Esophagus (tissue), 2 donors: ENCODE results near the gene FAM3A. TPM values are rescaled to one million over a fixed set of nuclear protein-coding genes. Genes with fewer than 3 reads are reported as not detected.

Experiments
- H3K27ac ChIP-seq, 2 donors: one replicate each; pipeline ENCODE4 v1.5.1; 2013; ENCODE audit warnings: low read depth in 2 of 2, mild to moderate bottlenecking in 2 of 2, inconsistent platforms in 1 of 2, low read length in 1 of 2, moderate library complexity in 1 of 2
- H3K27me3 ChIP-seq, 2 donors: one replicate each; pipeline ENCODE4 v1.6.1; 2013; ENCODE audit warnings: low read length in 2 of 2, control low read depth in 1 of 2, mild to moderate bottlenecking in 1 of 2; ENCODE audit not compliant: insufficient read depth in 2 of 2, control insufficient read depth in 1 of 2
- H3K36me3 ChIP-seq, 2 donors: one replicate each; pipeline ENCODE4 v1.6.1; 2013; ENCODE audit warnings: low read length in 1 of 2; ENCODE audit not compliant: control insufficient read depth in 2 of 2, insufficient read depth in 2 of 2
- H3K4me1 ChIP-seq, 2 donors: one replicate each; pipeline ENCODE4 v1.6.1; 2013; ENCODE audit warnings: low read length in 1 of 2; ENCODE audit not compliant: control insufficient read depth in 2 of 2, insufficient read depth in 2 of 2
- H3K4me3 ChIP-seq, 2 donors: one replicate each; pipeline ENCODE4 v1.5.1; 2013; ENCODE audit warnings: low read length in 2 of 2, mild to moderate bottlenecking in 2 of 2, low read depth in 1 of 2, moderate library complexity in 1 of 2
- H3K9me3 ChIP-seq, 2 donors: one replicate each; pipeline ENCODE4 v1.6.1; 2013; ENCODE audit warnings: mild to moderate bottlenecking in 2 of 2, low read depth in 1 of 2, low read length in 1 of 2, moderate library complexity in 1 of 2; ENCODE audit not compliant: control insufficient read depth in 2 of 2, insufficient read depth in 1 of 2
- WGBS, 2 donors: extraction: QIAGEN DNeasy Blood & Tissue Kit; methylation state at CpG; one replicate each; pipeline ENCODE4 v1.1.7; 2013; 5-methylcytosine and 5-hydroxymethylcytosine counted together
- polyA plus RNA-seq, 2 donors: library from polyadenylated mRNA; stranded (reverse); fragments of 200-250 nt; gene quantifications; one replicate each; pipeline ENCODE4 v1.2.3, GENCODE V29; 2013
- donor health status: healthy with polysubstance abuse.
- donor health status: Bipolar disorder and iron deficiency.

The FAM3A gene
- polyA plus RNA-seq, 2 donors = 51.6 to 54.4 TPM

DNA sequence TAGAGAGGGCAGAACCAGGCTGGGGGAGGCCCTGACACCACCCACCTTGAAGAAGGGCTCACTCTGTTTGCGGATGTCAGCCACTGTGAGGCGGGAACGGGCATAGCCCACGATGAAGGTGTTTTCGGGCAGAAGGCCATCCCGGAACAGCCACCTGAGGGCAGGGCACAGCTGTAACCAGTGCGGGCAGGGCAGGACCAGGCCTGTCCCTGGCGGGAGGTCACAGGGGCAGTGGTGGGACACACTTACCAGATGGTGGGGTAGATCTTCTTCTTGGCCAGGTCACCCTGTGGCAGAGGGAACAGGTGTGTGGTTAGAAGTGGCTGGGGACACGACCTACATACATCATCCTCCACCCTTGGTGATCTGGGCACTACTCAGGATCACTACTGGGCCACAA, 19.9 kb upstream of the FAM3A start:
- no peaks in the 10 kb centered on the region for H3K27me3 ChIP-seq
- WGBS, 2 donors = 66 to 69% methylated on average over 9 of the region's 9 CpGs
- H3K36me3 ChIP-seq = peaks cover 0 to 23% of the 10 kb centered on the region in 2 donors

DNA sequence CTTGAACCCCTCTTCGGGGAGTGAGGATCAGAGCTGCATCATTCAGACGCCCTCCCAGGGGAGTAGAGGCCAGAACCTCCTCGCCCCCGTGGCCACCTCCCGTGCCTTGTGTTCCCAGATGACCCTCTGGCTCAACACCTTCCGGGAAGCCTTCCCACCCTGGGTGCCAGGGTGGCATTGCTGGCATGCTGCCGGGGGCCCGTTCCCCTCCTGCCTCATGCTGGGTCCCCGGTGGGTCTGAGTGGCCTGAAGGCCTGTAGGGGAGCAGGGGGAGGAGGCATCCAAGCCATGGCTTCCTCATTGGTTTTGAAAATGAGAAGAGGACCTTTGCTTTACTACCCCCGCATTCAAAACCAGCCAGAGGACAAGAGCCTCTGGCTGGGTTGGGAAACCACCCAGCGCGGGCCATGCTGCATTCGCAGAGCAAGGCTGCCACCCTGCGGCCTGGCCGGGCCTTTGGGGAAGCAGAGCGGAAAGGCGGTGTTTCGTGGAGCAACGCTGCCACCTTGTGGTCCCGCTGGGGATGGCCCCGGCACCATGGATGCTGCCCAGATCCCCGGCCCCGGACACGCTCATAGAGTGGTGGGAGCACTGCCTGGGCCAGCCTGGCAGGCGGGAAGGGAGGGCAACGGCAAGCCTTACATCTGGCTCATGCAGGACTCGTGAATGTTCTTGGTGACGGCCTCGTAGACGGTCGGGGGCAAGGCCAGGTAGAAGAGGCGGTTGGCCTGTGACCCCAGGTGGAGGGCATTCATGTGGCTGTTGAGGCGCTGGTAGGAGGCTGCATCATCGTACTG, 18.7 kb upstream of the FAM3A start:
- Histone ChIP-seq H3K36me3 (peaks cover 0 to 23% of the 10 kb centered on the region in 2 donors), H3K27me3 (no peaks in the 10 kb centered on the region)
- WGBS, 2 donors = 27% methylated on average over 34 of the region's 34 CpGs

More for the DNA sequence above, 19.9 kb upstream of the FAM3A start:
- Histone ChIP-seq H3K27ac (no peak overlapping the region), H3K9me3 (no peaks in the 10 kb centered on the region), H3K4me1 (peaks cover 0 to 4% of the 10 kb centered on the region in 2 donors), H3K4me3 (no peak overlapping the region)

DNA sequence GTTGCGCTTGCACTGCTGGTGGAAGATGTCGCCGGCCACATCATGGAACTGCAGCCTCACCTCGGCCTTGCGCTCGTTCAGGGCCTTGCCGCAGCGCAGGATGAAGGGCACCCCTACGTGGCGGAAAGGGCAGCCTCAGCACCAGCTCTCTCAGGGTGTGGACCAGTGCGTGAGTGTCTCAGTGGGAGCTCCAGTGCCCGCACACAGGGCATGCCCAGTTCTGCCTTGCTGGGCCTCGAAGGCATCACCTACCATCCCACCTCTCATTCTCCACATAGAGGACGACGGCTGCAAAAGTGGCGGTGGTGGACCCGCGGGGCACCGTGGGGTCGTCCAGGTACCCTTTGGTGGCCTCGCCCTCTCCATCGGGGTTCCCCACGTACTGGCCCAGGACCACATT, 16.7 kb upstream of the FAM3A start:
- peaks cover 0 to 23% of the 10 kb centered on the region in 2 donors for H3K36me3 ChIP-seq
- 94 to 96% methylated on average over 23 of the region's 23 CpGs for WGBS, 2 donors

More for the DNA sequence above, 18.7 kb upstream of the FAM3A start:
- Histone ChIP-seq H3K4me1 (no peaks in the 10 kb centered on the region), H3K9me3 (no peaks in the 10 kb centered on the region), H3K27ac (no peak overlapping the region), H3K4me3 (no peak overlapping the region)

DNA sequence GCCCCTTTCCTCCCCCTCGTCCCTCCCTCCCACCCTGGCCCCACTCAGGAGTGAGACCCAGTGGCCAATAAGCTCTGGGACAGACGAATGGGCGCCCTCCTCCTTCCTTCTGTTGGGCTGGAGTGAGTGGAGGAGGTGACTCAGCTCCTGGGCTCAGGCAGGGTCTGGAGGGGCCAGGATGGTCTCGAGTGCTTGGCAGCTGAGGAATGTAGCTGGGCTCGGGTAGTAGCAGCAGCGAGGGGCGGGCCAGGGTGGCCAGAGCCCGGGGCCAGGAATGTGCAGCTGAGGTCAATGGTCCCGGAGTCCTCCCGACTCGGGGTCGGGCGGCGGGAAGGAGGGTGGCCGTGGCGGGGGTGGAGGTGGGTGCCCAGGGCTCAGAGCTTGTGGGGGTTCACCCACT, 15.6 kb upstream of the FAM3A start:
- WGBS, 2 donors = 71 to 75% methylated on average over 10 to 16 of the region's 16 CpGs
- Histone ChIP-seq H3K9me3 (no peaks in the 10 kb centered on the region), H3K36me3 (peaks cover 0 to 23% of the 10 kb centered on the region in 2 donors), H3K4me3 (no peak overlapping the region), H3K27ac (no peak overlapping the region), H3K27me3 (no peaks in the 10 kb centered on the region), H3K4me1 (peaks cover 0 to 2% of the 10 kb centered on the region in 2 donors)

More for the DNA sequence above, 16.7 kb upstream of the FAM3A start:
- no peaks in the 10 kb centered on the region for H3K9me3 ChIP-seq
- H3K27ac ChIP-seq = no peak overlapping the region
- no peak overlapping the region for H3K4me3 ChIP-seq
- no peaks in the 10 kb centered on the region for H3K4me1 ChIP-seq
- H3K27me3 ChIP-seq = no peaks in the 10 kb centered on the region

DNA sequence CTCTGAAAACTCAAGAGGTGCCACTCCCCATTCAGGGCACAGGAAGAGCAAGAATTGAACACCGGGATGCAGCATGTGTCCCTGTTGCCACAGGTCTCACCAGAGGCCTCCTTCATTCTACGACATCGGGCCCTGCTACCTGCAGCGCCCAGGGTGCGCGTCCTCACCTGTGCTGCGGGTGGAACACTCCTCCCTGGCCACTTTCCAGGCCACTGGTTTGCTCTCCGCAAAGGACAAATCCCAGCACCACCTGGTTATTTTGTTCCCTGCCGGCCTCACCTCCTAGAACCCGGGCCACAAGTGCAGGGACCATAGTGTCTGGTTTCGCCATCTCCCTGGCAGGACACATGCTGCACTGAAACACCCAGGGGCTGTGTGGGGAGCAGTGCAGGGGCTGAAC, 14.3 kb upstream of the FAM3A start:
- Histone ChIP-seq H3K4me3 (no peak overlapping the region), H3K4me1 (peaks cover 0 to 2% of the 10 kb centered on the region in 2 donors), H3K9me3 (no peaks in the 10 kb centered on the region), H3K36me3 (peaks cover 0 to 21% of the 10 kb centered on the region in 2 donors), H3K27ac (no peak overlapping the region), H3K27me3 (no peaks in the 10 kb centered on the region)
- WGBS, 2 donors = 64 to 72% methylated on average over 11 of the region's 11 CpGs

DNA sequence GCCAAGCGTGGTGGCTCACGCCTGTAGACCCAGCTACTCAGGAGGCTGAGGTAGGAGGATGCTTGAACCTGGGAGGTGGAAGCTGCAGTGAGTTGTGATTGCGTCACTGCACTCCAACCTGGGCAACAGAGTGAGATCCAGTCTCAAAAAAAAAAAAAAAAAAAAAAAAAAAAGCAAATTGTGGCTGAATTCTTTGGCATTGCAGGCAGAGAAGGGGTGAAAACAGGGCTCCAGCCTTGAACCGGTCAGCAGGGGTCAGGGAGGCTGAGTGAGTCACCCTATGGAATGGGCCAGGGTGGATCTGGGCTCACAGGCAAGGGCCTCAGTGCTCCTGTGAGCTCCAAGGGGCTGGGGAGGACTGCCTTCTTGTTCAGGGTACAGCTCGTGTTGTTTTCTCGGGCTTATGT, 13.2 kb upstream of the FAM3A start:
- peaks cover 0 to 17% of the 10 kb centered on the region in 2 donors for H3K36me3 ChIP-seq
- WGBS, 2 donors = 86 to 87% methylated on average over 6 of the region's 6 CpGs
- H3K4me1 ChIP-seq = peaks cover 0 to 2% of the 10 kb centered on the region in 2 donors
- no peak overlapping the region for H3K27ac ChIP-seq
- H3K4me3 ChIP-seq = no peak overlapping the region
- no peaks in the 10 kb centered on the region for H3K27me3 ChIP-seq
- H3K9me3 ChIP-seq = no peaks in the 10 kb centered on the region

DNA sequence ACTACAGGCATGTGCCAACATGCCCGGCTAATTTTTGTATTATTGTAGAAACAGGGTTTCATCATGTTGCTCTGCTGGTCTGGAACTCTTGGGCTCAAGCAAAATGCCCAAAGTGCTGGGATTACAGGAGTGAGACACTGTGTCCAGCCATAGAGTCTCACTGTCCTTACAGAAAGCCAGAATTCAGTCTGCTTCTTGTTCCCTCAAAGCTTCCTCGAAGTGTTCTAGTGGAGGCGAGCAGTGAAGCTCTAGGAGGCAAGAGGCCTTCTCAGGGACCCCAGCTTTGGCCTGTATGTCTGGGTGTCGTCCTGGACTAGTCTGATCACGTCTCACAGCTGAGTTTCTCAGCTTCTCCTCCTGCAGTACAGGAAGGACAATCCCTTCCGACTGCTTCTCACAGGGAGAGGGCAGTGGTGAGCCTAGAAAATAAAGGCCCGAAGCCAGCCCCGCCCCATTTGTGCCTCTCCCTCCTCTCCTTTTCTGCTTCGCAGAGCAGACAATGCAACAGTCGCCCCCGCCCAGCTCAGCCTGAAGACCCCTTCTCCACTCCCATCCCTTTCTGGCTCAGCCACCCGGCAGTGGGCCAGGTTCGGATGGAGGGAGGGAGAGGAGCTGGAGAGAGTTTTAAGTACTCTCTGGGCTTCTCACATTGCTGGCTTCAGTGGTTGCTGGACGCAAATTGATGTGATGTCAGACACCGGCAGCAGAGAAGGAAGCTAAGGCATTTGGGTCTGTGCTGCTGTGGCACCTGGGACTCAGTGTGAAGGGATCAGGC, 11.1 kb upstream of the FAM3A start:
- H3K27me3 ChIP-seq = no peaks in the 10 kb centered on the region
- H3K4me1 ChIP-seq = peaks cover 0 to 2% of the 10 kb centered on the region in 2 donors
- H3K36me3 ChIP-seq = peaks cover 0 to under 1% of the 10 kb centered on the region in 2 donors
- H3K4me3 ChIP-seq = no peak overlapping the region
- H3K27ac ChIP-seq = peak overlapping the region; percentile 84 to 96
- WGBS, 2 donors = 4 to 27% methylated on average over 15 of the region's 15 CpGs
- H3K9me3 ChIP-seq = no peaks in the 10 kb centered on the region

DNA sequence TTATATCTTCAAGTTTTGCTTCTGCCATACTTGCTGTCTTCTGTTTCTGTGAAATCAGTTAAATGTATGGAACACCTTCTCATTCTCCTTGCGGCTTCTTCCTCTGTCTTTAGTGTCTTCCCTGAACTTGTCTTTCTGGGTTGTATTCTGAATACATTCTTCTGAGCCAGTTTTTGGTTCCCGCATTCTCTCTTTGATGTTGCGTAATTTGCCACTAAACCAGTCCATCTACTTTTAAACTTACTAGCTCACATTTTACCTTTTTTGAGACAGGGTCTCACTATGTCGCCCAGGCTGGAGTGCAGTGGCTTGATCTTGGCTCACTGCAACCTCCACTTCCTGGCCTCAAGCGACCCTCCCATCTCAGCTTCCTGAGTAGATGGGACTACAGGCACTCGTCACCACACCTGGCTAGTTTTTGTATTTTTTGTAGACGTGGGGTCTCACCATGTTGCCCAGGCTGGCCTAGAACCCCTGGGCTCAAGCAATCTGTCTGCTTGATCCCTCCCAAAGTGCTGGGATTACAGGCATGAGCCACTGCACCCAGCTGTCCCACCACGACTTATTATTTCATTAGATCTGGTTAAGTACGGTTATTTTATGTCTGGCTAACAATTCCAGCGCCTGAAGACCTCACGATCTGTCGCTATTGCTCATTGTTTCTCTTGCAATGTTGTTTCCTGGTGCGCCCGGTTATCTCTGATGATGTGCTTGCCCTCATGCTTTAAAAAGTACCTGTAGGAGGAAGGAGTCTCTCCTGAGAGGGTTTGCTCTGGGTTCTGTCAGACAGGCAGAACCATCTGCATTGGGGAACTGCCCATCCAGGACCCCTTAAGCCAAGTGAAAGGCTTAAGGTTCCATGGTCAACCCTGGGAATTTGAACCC, 9.8 kb upstream of the FAM3A start:
- Histone ChIP-seq H3K36me3 (no peaks in the 10 kb centered on the region), H3K4me3 (no peak overlapping the region), H3K27me3 (no peaks in the 10 kb centered on the region), H3K4me1 (peaks cover 0 to 2% of the 10 kb centered on the region in 2 donors), H3K27ac (peak overlapping the region; percentile 81 to 96), H3K9me3 (no peaks in the 10 kb centered on the region)
- 60 to 75% methylated on average over 14 of the region's 14 CpGs for WGBS, 2 donors

DNA sequence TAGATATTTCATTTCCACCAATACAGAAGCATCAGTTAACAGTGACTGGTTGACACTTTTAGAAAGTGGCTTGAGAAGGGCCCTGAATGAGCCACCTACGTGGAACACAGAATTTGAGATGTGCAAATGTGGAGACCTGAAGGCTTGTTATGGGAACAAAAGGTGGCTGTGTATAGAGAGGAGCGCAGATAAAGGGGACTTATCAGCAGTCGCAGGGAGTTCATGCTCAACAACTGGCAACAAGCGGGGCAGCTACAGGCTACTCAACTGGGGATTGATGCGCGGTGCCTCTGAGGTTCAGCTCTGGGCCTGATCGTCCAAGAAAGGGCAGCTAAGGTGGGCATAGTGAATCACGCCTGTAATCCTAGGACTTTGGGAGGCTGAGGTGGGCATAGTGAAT, 3.4 kb upstream of the FAM3A start:
- Histone ChIP-seq H3K27ac (no peak overlapping the region), H3K4me3 (no peak overlapping the region), H3K36me3 (no peaks in the 10 kb centered on the region), H3K27me3 (no peaks in the 10 kb centered on the region), H3K9me3 (no peaks in the 10 kb centered on the region), H3K4me1 (no peaks in the 10 kb centered on the region)
- WGBS, 2 donors = 92 to 97% methylated on average over 8 of the region's 8 CpGs
